HepG2 (cell line): ENCODE measurements around the gene SPG7. TPM values are rescaled to one million over a fixed set of nuclear protein-coding genes. Genes with fewer than 3 reads are reported as not detected.

Experiments used
- MATR3 ChIP-seq: sonication (generic); formaldehyde crosslinking; IDR thresholded peaks from 2 replicates; pipeline ENCODE4 v1.4.0; 2020; ENCODE audit warnings: missing genetic modification reagents
- NR2F2 ChIP-seq: IDR thresholded peaks from 2 replicates; pipeline ENCODE4 v1.6.1; 2012; ENCODE audit warnings: low read depth, inconsistent platforms, borderline replicate concordance
- ZKSCAN5 ChIP-seq: sonication (generic); formaldehyde crosslinking; IDR thresholded peaks from 2 replicates; pipeline ENCODE4 v1.5.1; 2020; ENCODE audit warnings: mild to moderate bottlenecking, missing genetic modification reagents
- ZNF598 ChIP-seq: sonication (generic); formaldehyde crosslinking; IDR thresholded peaks from 2 replicates; pipeline ENCODE4 v1.5.1; 2020; ENCODE audit warnings: mild to moderate bottlenecking, missing genetic modification reagents, borderline replicate concordance
- ZNF747 ChIP-seq: sonication (generic); formaldehyde crosslinking; IDR thresholded peaks from 2 replicates; pipeline ENCODE4 v1.8.1; 2023; ENCODE audit warnings: missing genetic modification reagents, mild to moderate bottlenecking, borderline replicate concordance
- ZNF776 ChIP-seq: sonication (generic); formaldehyde crosslinking; IDR thresholded peaks from 2 replicates; pipeline ENCODE4 v1.4.0; 2020; ENCODE audit warnings: mild to moderate bottlenecking, missing genetic modification reagents
- polyA plus RNA-seq, 8 experiments: library from polyadenylated mRNA; depleted of rRNA in 3 of 8; stranded (reverse) in 7 of 8; unstranded in 1 of 8; fragments of >200 nt; fragmentation: Illumina TruSeq in 4 of 8; extraction: Trizol in 4 of 8; gene quantifications; 2 replicates each; pipeline versions ENCODE4 v1.2.1 to v1.2.3, GENCODE V29; 2011 to 2016; ENCODE audit warnings: low read depth in 4 of 8, missing spikeins in 1 of 8, mixed read lengths in 1 of 8; ENCODE audit not compliant: insufficient read depth in 1 of 8
- total RNA-seq, 5 experiments: library from RNA; depleted of rRNA; stranded (reverse); fragments of >200 nt; fragmentation: Illumina TruSeq; extraction: Trizol; gene quantifications; 2 replicates each; pipeline ENCODE4 v1.2.3, GENCODE V29; 2016; ENCODE audit warnings: low read depth in 1 of 5
- TF ChIP-seq, protein P1 (sequence below): sonication (generic); formaldehyde crosslinking; IDR thresholded peaks from 2 replicates; pipeline ENCODE4 v1.4.0; 2020; ENCODE audit warnings: missing genetic modification reagents
- TF ChIP-seq, protein P2 (sequence below): IDR thresholded peaks from 2 replicates; pipeline ENCODE4 v1.6.1; 2016; ENCODE audit warnings: mild to moderate bottlenecking
- TF ChIP-seq, protein P3 (sequence below): sonication (generic); formaldehyde crosslinking; IDR thresholded peaks from 2 replicates; pipeline ENCODE4 v1.4.0; 2020; ENCODE audit warnings: mild to moderate bottlenecking, missing genetic modification reagents
- TF ChIP-seq, protein P4 (sequence below): sonication (generic); formaldehyde crosslinking; conservative IDR thresholded peaks from 2 replicates; pipeline ENCODE4 v1.8.0; 2022; ENCODE audit warnings: missing genetic modification reagents

Gene SPG7
- total and polyA plus RNA-seq, 2 of the 13 experiments (the other 11 are each of a cell fraction or from before 2014, with no cell fraction given), result 66.0 to 136 TPM

DNA sequence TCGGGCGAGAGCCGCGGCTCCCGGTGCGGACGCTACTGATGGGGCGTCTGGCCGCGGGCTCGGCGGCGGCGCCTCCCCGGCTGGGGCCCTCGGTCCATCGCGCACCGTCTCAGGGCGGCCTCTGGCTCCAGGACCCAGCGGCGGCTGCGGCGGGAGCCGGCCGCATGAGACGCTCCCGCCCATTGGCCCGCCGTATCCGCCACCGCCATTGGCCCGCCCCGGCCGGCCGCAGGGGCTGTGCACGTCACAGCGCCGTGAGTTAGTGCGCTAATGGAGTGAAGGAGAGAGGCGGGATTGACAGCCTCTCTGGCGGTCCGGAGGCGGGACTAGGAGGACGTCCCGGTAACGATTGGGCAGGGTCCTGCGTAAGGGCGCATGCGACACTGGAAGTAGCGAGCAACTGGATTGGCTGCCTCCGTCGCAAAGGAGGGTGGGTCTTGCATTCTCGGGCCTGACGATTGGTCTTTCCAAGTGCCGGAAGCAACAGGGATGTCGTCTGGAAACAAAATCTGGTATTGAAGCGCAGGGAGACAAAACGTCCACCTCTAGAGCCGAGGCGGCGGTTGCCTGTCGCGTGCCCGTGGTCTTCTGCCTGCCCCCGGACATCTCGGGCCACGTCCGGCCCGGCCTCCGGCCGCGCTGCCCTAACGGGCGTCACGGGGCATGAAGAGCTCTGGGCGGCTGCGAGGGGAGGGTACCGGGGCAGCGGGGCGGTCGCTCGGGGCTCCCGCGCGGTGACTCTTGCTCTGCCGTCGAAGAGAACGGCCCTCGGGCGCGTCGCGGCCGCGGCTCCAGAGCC lies 17.6 kb upstream of the SPG7 start, which contains the start of gene ANKRD11 (continued):
- TF ChIP-seq ZKSCAN5 (CRISPR knock-in tag) (no peak), MATR3 (no peak), ZNF747 (CRISPR knock-in tag) (no peak), NR2F2 (no peak; the same call in 1 of the 2 replicates), ZNF776 (CRISPR knock-in tag) (peak; percentile 97), ZNF598 (CRISPR knock-in tag) (peak; percentile 93; the same call in 1 of the 2 replicates)
- TF ChIP-seq, protein P1, sequence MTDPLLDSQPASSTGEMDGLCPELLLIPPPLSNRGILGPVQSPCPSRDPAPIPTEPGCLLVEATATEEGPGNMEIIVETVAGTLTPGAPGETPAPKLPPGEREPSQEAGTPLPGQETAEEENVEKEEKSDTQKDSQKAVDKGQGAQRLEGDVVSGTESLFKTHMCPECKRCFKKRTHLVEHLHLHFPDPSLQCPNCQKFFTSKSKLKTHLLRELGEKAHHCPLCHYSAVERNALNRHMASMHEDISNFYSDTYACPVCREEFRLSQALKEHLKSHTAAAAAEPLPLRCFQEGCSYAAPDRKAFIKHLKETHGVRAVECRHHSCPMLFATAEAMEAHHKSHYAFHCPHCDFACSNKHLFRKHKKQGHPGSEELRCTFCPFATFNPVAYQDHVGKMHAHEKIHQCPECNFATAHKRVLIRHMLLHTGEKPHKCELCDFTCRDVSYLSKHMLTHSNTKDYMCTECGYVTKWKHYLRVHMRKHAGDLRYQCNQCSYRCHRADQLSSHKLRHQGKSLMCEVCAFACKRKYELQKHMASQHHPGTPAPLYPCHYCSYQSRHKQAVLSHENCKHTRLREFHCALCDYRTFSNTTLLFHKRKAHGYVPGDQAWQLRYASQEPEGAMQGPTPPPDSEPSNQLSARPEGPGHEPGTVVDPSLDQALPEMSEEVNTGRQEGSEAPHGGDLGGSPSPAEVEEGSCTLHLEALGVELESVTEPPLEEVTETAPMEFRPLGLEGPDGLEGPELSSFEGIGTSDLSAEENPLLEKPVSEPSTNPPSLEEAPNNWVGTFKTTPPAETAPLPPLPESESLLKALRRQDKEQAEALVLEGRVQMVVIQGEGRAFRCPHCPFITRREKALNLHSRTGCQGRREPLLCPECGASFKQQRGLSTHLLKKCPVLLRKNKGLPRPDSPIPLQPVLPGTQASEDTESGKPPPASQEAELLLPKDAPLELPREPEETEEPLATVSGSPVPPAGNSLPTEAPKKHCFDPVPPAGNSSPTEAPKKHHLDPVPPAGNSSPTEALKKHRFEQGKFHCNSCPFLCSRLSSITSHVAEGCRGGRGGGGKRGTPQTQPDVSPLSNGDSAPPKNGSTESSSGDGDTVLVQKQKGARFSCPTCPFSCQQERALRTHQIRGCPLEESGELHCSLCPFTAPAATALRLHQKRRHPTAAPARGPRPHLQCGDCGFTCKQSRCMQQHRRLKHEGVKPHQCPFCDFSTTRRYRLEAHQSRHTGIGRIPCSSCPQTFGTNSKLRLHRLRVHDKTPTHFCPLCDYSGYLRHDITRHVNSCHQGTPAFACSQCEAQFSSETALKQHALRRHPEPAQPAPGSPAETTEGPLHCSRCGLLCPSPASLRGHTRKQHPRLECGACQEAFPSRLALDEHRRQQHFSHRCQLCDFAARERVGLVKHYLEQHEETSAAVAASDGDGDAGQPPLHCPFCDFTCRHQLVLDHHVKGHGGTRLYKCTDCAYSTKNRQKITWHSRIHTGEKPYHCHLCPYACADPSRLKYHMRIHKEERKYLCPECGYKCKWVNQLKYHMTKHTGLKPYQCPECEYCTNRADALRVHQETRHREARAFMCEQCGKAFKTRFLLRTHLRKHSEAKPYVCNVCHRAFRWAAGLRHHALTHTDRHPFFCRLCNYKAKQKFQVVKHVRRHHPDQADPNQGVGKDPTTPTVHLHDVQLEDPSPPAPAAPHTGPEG (CRISPR knock-in tag), result peak; percentile 60; the same call in 1 of the 2 replicates
- TF ChIP-seq, protein P2, sequence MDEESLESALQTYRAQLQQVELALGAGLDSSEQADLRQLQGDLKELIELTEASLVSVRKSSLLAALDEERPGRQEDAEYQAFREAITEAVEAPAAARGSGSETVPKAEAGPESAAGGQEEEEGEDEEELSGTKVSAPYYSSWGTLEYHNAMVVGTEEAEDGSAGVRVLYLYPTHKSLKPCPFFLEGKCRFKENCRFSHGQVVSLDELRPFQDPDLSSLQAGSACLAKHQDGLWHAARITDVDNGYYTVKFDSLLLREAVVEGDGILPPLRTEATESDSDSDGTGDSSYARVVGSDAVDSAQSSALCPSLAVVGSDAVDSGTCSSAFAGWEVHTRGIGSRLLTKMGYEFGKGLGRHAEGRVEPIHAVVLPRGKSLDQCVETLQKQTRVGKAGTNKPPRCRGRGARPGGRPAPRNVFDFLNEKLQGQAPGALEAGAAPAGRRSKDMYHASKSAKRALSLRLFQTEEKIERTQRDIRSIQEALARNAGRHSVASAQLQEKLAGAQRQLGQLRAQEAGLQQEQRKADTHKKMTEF (CRISPR knock-in tag), result peak; percentile 80
- TF ChIP-seq, protein P3, sequence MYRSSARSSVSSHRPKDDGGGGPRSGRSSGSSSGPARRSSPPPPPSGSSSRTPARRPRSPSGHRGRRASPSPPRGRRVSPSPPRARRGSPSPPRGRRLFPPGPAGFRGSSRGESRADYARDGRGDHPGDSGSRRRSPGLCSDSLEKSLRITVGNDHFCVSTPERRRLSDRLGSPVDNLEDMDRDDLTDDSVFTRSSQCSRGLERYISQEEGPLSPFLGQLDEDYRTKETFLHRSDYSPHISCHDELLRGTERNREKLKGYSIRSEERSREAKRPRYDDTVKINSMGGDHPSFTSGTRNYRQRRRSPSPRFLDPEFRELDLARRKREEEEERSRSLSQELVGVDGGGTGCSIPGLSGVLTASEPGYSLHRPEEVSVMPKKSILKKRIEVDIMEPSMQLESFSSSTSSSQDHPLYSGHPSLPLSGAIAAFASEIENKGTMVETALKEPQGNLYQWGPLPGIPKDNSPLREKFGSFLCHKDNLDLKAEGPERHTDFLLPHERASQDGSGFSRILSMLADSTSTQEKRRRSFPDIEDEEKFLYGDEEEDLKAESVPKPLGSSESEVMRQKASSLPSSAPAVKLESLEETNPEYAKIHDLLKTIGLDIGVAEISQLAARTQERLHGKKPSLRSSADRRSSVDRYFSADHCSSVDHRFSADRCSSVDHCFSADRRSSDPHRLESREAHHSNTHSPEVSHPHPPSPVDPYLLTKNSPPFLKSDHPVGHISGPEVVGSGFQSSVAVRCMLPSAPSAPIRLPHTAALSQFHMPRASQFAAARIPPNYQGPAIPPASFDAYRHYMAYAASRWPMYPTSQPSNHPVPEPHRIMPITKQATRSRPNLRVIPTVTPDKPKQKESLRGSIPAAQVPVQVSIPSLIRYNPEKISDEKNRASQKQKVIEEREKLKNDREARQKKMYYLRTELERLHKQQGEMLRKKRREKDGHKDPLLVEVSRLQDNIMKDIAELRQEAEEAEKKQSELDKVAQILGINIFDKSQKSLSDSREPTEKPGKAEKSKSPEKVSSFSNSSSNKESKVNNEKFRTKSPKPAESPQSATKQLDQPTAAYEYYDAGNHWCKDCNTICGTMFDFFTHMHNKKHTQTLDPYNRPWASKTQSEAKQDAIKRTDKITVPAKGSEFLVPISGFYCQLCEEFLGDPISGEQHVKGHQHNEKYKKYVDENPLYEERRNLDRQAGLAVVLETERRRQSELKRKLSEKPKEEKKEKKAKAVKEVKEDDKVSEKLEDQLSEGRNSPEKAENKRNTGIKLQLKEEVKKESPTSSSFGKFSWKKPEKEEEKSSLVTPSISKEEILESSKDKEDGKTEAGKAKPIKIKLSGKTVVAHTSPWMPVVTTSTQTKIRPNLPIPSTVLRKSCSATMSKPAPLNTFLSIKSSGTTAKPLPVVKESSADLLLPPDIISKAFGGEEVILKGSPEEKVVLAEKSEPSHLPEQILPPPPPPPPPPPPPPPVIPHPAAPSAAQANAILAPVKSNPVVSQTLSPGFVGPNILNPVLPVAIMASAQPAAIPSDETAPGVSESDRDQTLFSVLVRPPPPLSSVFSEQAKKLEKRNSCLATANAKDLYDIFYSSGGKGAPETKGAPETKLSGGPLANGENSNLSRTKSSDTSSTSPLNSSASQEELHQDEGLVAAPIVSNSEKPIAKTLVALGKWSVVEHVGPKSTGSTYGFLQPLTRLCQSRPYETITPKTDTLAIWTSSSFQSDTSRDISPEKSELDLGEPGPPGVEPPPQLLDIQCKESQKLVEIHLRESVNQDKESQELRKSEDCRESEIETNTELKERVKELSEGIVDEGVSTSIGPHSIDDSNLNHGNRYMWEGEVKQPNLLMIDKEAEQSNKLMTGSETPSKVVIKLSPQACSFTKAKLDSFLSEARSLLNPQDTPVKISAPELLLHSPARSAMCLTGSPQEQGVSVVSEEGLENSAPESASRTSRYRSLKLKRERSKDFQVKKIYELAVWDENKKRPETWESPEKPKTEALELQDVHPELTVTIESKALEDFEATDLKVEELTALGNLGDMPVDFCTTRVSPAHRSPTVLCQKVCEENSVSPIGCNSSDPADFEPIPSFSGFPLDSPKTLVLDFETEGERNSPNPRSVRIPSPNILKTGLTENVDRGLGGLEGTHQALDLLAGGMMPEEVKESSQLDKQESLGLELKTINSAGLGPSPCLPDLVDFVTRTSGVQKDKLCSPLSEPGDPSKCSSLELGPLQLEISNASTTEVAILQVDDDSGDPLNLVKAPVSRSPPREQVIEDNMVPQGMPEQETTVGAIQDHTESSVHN (CRISPR knock-in tag), result no peak
- TF ChIP-seq, protein P4, sequence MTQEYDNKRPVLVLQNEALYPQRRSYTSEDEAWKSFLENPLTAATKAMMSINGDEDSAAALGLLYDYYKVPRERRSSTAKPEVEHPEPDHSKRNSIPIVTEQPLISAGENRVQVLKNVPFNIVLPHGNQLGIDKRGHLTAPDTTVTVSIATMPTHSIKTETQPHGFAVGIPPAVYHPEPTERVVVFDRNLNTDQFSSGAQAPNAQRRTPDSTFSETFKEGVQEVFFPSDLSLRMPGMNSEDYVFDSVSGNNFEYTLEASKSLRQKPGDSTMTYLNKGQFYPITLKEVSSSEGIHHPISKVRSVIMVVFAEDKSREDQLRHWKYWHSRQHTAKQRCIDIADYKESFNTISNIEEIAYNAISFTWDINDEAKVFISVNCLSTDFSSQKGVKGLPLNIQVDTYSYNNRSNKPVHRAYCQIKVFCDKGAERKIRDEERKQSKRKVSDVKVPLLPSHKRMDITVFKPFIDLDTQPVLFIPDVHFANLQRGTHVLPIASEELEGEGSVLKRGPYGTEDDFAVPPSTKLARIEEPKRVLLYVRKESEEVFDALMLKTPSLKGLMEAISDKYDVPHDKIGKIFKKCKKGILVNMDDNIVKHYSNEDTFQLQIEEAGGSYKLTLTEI (CRISPR knock-in tag), result no peak
